ENCODE measurements around the gene FKBP2.

DNA sequence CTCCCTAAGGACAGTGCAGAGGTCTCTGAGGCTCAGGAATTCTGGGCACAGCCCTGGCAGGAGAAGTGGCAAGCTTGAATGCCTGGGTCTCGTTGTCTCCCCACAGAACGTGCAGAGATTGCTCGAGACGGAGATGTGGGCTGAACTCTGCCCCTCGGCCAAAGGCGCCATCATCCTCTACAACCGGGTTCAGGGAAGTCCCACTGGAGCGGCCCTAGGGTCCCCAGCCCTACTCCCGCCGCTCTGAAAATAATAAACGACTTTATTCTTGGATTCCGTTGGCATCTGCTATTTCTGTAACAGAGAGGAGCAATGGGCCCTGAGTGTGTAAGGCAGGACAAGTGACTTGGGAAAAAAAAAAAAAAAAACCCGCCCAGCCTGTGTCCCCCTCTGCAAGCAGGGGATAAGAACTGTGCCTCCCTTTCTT is 11.1 kb upstream of the FKBP2 start:
- TF ChIP-seq CTCF (CRISPR knock-in tag; IDR thresholded peaks at IDR 0.05) (no peak), CSRNP2 (CRISPR knock-in tag; conservative IDR thresholded peaks at IDR 0.05; ENCODE audit: low read depth) (no peak)
- TF ChIP-seq, protein P1, sequence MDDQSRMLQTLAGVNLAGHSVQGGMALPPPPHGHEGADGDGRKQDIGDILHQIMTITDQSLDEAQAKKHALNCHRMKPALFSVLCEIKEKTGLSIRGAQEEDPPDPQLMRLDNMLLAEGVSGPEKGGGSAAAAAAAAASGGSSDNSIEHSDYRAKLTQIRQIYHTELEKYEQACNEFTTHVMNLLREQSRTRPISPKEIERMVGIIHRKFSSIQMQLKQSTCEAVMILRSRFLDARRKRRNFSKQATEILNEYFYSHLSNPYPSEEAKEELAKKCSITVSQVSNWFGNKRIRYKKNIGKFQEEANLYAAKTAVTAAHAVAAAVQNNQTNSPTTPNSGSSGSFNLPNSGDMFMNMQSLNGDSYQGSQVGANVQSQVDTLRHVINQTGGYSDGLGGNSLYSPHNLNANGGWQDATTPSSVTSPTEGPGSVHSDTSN (CRISPR knock-in tag; IDR thresholded peaks at IDR 0.05; ENCODE audit: borderline replicate concordance): no peak

Measured in HepG2 (cell line).